Measurements from ENCODE around the gene PTGES3L. TPM values are rescaled to one million over a fixed set of nuclear protein-coding genes. Genes with fewer than 3 reads are reported as not detected.
"Not testable (repeated sequence)": the region's sequence is repeated elsewhere in the genome, so short reads cannot be mapped to it uniquely, and the experiment has no call there.

PTGES3L gene
- total RNA-seq, 2 donors from 2014 or later = 3.4 to 3.9 TPM

DNA sequence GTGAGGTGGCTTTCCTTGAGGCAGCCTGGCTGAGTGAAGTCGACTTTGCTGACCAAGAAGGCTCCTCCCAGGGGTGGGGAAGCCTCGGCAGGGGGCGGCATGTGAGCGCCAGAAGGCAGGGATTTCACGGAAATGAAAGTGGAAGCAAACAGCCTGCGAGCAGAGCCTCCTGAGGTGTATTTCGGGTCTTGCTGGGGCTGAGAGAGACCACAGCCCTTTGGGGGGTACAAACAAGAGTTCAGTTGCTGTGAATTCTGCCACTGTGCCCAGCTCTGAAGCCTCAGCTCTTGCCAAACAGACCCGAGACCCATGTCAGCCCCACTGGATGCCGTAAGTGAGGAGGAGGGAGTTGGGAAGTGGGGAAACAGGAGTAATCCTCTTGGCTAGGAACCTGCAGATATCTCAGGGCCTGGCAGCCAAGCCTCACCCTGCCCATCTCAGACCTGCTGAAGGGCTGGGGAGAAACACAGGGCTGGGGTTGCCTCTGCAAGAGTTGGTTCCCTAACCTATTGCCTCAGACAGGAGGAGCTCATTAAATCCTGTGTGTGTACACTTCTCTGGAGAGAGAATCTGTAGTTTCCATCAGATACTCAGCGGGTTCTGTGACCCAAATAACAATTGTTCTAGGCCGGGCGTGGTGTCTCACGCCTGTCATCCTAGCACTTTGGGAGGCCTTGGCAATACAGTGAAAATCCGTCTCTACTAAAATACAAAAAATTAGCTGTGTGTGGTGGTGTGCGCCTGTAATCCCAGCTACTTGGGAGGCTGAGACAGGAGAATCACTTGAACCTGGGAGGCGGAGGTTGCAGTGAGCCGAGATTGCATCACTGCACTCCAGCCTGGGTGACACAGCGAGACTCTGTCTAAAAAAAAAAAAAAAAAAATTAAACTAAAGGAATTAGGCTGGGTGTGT lies 27.0 kb upstream of the PTGES3L start, which contains the start of gene IFI35:
Gene IFI35 (plus strand): TSS at position 146 of the 913 bp plus-strand sequence. CDS start 164 bp downstream, at position 310.
- 25% methylated on average over 18 of the region's 18 CpGs for WGBS
- Histone ChIP-seq H3K4me3 (peak within 1 kb of the TSS; percentile 64 to 65), H3K36me3 (peaks cover 0 to 12% of the 10 kb centered on the region in 2 donors), H3K9me3 (no peaks in the 10 kb centered on the region), H3K27me3 (replicated peaks; ENCODE audit: insufficient read depth) (no peaks in the 10 kb centered on the region), H3K27ac (peak within 1 kb of the TSS; percentile 94 to 96), H3K4me1 (replicated peaks) (no peaks in the 10 kb centered on the region)
- DNase-seq (ENCODE audit: low spot score) = peak; percentile 85
- TF ChIP-seq POLR2A (IDR thresholded peaks at IDR 0.05) (peak; percentile 41), POLR2AphosphoS5 (IDR thresholded peaks at IDR 0.05) (peak; percentile 86)
- TF ChIP-seq, protein P1, sequence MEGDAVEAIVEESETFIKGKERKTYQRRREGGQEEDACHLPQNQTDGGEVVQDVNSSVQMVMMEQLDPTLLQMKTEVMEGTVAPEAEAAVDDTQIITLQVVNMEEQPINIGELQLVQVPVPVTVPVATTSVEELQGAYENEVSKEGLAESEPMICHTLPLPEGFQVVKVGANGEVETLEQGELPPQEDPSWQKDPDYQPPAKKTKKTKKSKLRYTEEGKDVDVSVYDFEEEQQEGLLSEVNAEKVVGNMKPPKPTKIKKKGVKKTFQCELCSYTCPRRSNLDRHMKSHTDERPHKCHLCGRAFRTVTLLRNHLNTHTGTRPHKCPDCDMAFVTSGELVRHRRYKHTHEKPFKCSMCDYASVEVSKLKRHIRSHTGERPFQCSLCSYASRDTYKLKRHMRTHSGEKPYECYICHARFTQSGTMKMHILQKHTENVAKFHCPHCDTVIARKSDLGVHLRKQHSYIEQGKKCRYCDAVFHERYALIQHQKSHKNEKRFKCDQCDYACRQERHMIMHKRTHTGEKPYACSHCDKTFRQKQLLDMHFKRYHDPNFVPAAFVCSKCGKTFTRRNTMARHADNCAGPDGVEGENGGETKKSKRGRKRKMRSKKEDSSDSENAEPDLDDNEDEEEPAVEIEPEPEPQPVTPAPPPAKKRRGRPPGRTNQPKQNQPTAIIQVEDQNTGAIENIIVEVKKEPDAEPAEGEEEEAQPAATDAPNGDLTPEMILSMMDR (IDR thresholded peaks at IDR 0.05) = peak in 3 of 4 experiments; percentile 51 to 53 (median 52)
- intact Hi-C loops (cut with DNase I) = loop anchor here (5.0 kb wide), 1 partner anchor 165 kb away; the partner anchor contains the start of gene NBR1

- H3K9me3 ChIP-seq = no peaks in the 10 kb centered on the region
- peaks cover 0 to 12% of the 10 kb centered on the region in 2 donors for H3K36me3 ChIP-seq
- TF ChIP-seq POLR2AphosphoS5 (IDR thresholded peaks at IDR 0.05) (no peak), POLR2A (IDR thresholded peaks at IDR 0.05) (no peak)
- TF ChIP-seq, protein P1 (IDR thresholded peaks at IDR 0.05) = no peak
- 74% methylated on average over 5 of the region's 5 CpGs for WGBS
- no peaks in the 10 kb centered on the region for H3K27me3 ChIP-seq (replicated peaks; ENCODE audit: insufficient read depth)
- DNase-seq (ENCODE audit: low spot score) = no peak
- intact Hi-C loops (cut with DNase I) = no loop called here
- no peak overlapping the region for H3K4me3 ChIP-seq
- H3K4me1 ChIP-seq (replicated peaks) = no peaks in the 10 kb centered on the region
- no peak overlapping the region for H3K27ac ChIP-seq
Measured at GRCh38 chr17:43003542-43004172, 23.8 kb upstream of the PTGES3L start.

GRCh38 chr17:43000894-43001293 lies 21.0 kb upstream of the PTGES3L start:
- DNase-seq (ENCODE audit: low spot score); H3K27ac ChIP-seq; intact Hi-C loops (cut with DNase I); H3K4me3 ChIP-seq; H3K27me3 ChIP-seq (replicated peaks; ENCODE audit: insufficient read depth); H3K4me1 ChIP-seq (replicated peaks); H3K9me3 ChIP-seq: not testable (repeated sequence)
- 90% methylated on average over 13 of the region's 13 CpGs for WGBS
- H3K36me3 ChIP-seq = peaks cover 0 to 12% of the 10 kb centered on the region in 2 donors

- 12% methylated on average over 10 of the region's 10 CpGs for WGBS
- peak overlapping the region; percentile 56 to 66 for H3K4me3 ChIP-seq
- no peaks in the 10 kb centered on the region for H3K4me1 ChIP-seq (replicated peaks)
- TF ChIP-seq, protein P1 (IDR thresholded peaks at IDR 0.05) = no peak
- TF ChIP-seq POLR2AphosphoS5 (IDR thresholded peaks at IDR 0.05) (no peak), POLR2A (IDR thresholded peaks at IDR 0.05) (no peak)
- no peaks in the 10 kb centered on the region for H3K27me3 ChIP-seq (replicated peaks; ENCODE audit: insufficient read depth)
- DNase-seq (ENCODE audit: low spot score) = no peak
- no peaks in the 10 kb centered on the region for H3K9me3 ChIP-seq
- peaks cover 0 to 12% of the 10 kb centered on the region in 2 donors for H3K36me3 ChIP-seq
- intact Hi-C loops (cut with DNase I) = loop anchor here (2.0 to 5.0 kb wide), 2 partner anchors 18 to 152 kb away; partner anchors contain the start of genes PTGES3L and RUNDC1
- peak overlapping the region; percentile 78 to 81 for H3K27ac ChIP-seq
Measured at GRCh38 chr17:42999003-42999525, 19.2 kb upstream of the PTGES3L start.
